GM23338 (cell line): ENCODE measurements around the gene ACTR10. TPM values are rescaled to one million over a fixed set of nuclear protein-coding genes. Genes with fewer than 3 reads are reported as not detected.

ENCODE experiments used
- ATAC-seq: fragments of 200-7000 bp; cut with Tn5 transposase; 3 replicates; pipeline ENCODE4 v1.9.1; 2020
- DNase-seq: peaks from one replicate; pipeline ENCODE4 v3.0.0-alpha.2; 2015; ENCODE audit warnings: low spot score
- H2AFZ ChIP-seq: fragments of 200-600 bp; sonication (generic); 2 replicates; pipeline ENCODE4 v1.8.0; 2016; ENCODE audit warnings: antibody characterized with exemption, mild to moderate bottlenecking, moderate library complexity
- H3F3A ChIP-seq: fragments of 200-600 bp; sonication (generic); replicated peaks from 2 replicates; pipeline ENCODE4 v1.8.0; 2017; ENCODE audit warnings: antibody characterized with exemption, mixed run types, low read depth
- H3K27ac ChIP-seq: fragments of 200-600 bp; sonication (generic); 2 replicates; pipeline ENCODE4 v1.6.1; 2016; ENCODE audit warnings: low read depth
- H3K27me3 ChIP-seq: fragments of 200-600 bp; sonication (generic); 2 replicates; pipeline ENCODE4 v1.8.0; 2016; ENCODE audit warnings: mild to moderate bottlenecking, mixed run types, moderate library complexity; ENCODE audit not compliant: insufficient read depth
- H3K36me3 ChIP-seq: fragments of 200-600 bp; sonication (generic); 2 replicates; pipeline ENCODE4 v1.8.0; 2016; ENCODE audit warnings: mild to moderate bottlenecking; ENCODE audit not compliant: insufficient read depth
- H3K4me1 ChIP-seq: fragments of 200-600 bp; sonication (generic); 2 replicates; pipeline ENCODE4 v1.8.0; 2016; ENCODE audit warnings: mild to moderate bottlenecking, moderate library complexity; ENCODE audit not compliant: insufficient read depth
- H3K4me2 ChIP-seq: fragments of 200-600 bp; sonication (generic); 2 replicates; pipeline ENCODE4 v1.7.1; 2017; ENCODE audit warnings: mixed run types
- H3K4me3 ChIP-seq: fragments of 200-600 bp; sonication (generic); 2 replicates; pipeline ENCODE4 v1.6.1; 2016; ENCODE audit warnings: mixed run types
- H3K79me2 ChIP-seq: fragments of 200-600 bp; sonication (generic); replicated peaks from 2 replicates; pipeline ENCODE4 v1.8.0; 2017; ENCODE audit warnings: mild to moderate bottlenecking; ENCODE audit not compliant: insufficient read depth
- H3K9me2 ChIP-seq: fragments of 200-600 bp; sonication (generic); 2 replicates; pipeline ENCODE4 v1.8.0; 2017; ENCODE audit not compliant: insufficient read depth
- H4K20me1 ChIP-seq: fragments of 200-600 bp; sonication (generic); replicated peaks from 2 replicates; pipeline ENCODE4 v1.8.0; 2017; ENCODE audit warnings: mild to moderate bottlenecking; ENCODE audit not compliant: insufficient read depth
- H3K27ac Mint-ChIP-seq: 2 replicates; pipeline ENCODE4 v1.8.0; 2020; ENCODE audit warnings: inconsistent platforms, mild to moderate bottlenecking, moderate library complexity, mixed read lengths
- H3K27me3 Mint-ChIP-seq: 3 replicates; pipeline ENCODE4 v1.8.0; 2022; ENCODE audit warnings: low read depth, mild to moderate bottlenecking, moderate library complexity, mixed read lengths, inconsistent platforms; ENCODE audit not compliant: insufficient read depth, poor library complexity
- H3K36me3 Mint-ChIP-seq: 3 replicates; pipeline ENCODE4 v1.8.0; 2021; ENCODE audit warnings: low read depth, mild to moderate bottlenecking, inconsistent platforms, moderate library complexity, mixed read lengths
- H3K4me1 Mint-ChIP-seq: 3 replicates; pipeline ENCODE4 v1.8.0; 2020; ENCODE audit warnings: mild to moderate bottlenecking, inconsistent platforms, mixed read lengths
- H3K4me3 Mint-ChIP-seq: 3 replicates; pipeline ENCODE4 v1.8.0; 2021; ENCODE audit warnings: moderate library complexity, mild to moderate bottlenecking, inconsistent platforms, mixed read lengths
- H3K9me3 Mint-ChIP-seq: 3 replicates; pipeline ENCODE4 v1.8.0; 2020; ENCODE audit warnings: moderate library complexity, mild to moderate bottlenecking, inconsistent platforms, mixed read lengths
- ETS1 ChIP-seq: IDR thresholded peaks from 2 replicates; pipeline ENCODE4 v1.6.1; 2016; ENCODE audit warnings: antibody characterized with exemption
- JUNB ChIP-seq: IDR thresholded peaks from one replicate; pipeline ENCODE4 v1.6.1; 2016; ENCODE audit warnings: antibody characterized with exemption; ENCODE audit not compliant: unreplicated experiment
- NANOG ChIP-seq: IDR thresholded peaks from 2 replicates; pipeline ENCODE4 v1.6.1; 2016; ENCODE audit warnings: antibody characterized with exemption, borderline replicate concordance
- ZNF331 ChIP-seq: fragments of 250-450 bp; sonication (Bioruptor Pico); IDR thresholded peaks from 2 replicates; pipeline ENCODE4 v1.5.0; 2020; ENCODE audit warnings: low read depth, mild to moderate bottlenecking, moderate library complexity
- ZNF462 ChIP-seq: fragments of 250-450 bp; sonication (Bioruptor Pico); IDR thresholded peaks from 2 replicates; pipeline ENCODE4 v1.5.0; 2020; ENCODE audit warnings: mild to moderate bottlenecking, moderate library complexity
- polyA plus RNA-seq: library from polyadenylated mRNA; unstranded; fragments of >200 nt; fragmentation: Nextera tagmentation; extraction: Ambion mirVana; gene quantifications from 2 replicates; pipeline ENCODE4 v1.2.1, GENCODE V29; 2016
- total RNA-seq: library from RNA; depleted of rRNA; stranded (reverse); fragments of >200 nt; shearing (Covaris generic); gene quantifications from 2 replicates; pipeline ENCODE4 v1.2.3, GENCODE V29; 2014
- TF ChIP-seq, protein P1 (sequence below): IDR thresholded peaks from one replicate; pipeline ENCODE4 v1.6.1; 2018; ENCODE audit warnings: antibody characterized with exemption; ENCODE audit not compliant: unreplicated experiment
- TF ChIP-seq, protein P2 (sequence below), 2 experiments: fragments of 200-600 bp in 1 of 2; sonication (generic) in 1 of 2; conservative IDR thresholded peaks; 2 replicates each; pipeline versions ENCODE4 v1.5.1 to v1.6.1; 2016 to 2017; ENCODE audit warnings: antibody characterized with exemption in 2 of 2, low read depth in 2 of 2, mild to moderate bottlenecking in 2 of 2, moderate library complexity in 1 of 2

ACTR10 gene
- total and polyA plus RNA-seq, 2 experiments from 2014 or later: 30.8 to 50.2 TPM

DNA sequence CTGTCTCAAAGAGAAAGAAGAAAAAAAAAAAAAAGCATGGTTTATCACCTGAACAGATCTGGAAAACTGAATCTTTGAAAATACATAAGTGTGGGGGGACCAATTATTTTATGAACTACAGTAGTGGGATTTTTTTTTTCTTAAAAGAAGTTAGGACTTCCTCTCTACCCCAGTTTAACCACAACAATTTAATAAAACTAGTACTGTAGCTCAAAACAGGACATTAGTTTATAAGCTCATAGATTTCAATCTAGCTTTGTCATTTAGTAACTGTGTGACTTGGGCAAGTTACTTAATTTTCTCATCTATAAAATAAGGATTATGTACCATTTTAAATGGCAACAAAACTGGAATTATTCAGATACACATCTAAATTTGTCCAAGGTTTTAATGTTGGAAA is 74.9 kb downstream of the ACTR10 start:
- no peaks in the 10 kb centered on the region for H3K4me1 ChIP-seq
- H3K27ac Mint-ChIP-seq: no peak overlapping the region; the same call in 1 of the 2 replicates
- H3K4me3 Mint-ChIP-seq: no peak overlapping the region
- no peak overlapping the region for H2AFZ ChIP-seq
- peaks cover 17% of the 10 kb centered on the region; the same call in 1 of the 2 replicates for H4K20me1 ChIP-seq
- peaks cover 60% of the 10 kb centered on the region for H3K36me3 Mint-ChIP-seq
- no peak for DNase-seq
- no peaks in the 10 kb centered on the region for H3K4me1 Mint-ChIP-seq
- H3K79me2 ChIP-seq: peaks cover 66% of the 10 kb centered on the region
- H3F3A ChIP-seq: peaks cover 8% of the 10 kb centered on the region
- no peaks in the 10 kb centered on the region for H3K27me3 ChIP-seq
- no peak for ATAC-seq
- TF ChIP-seq ETS1 (no peak), ZNF462 (no peak), ZNF331 (no peak), NANOG (no peak), JUNB (no peak)
- TF ChIP-seq, protein P1, sequence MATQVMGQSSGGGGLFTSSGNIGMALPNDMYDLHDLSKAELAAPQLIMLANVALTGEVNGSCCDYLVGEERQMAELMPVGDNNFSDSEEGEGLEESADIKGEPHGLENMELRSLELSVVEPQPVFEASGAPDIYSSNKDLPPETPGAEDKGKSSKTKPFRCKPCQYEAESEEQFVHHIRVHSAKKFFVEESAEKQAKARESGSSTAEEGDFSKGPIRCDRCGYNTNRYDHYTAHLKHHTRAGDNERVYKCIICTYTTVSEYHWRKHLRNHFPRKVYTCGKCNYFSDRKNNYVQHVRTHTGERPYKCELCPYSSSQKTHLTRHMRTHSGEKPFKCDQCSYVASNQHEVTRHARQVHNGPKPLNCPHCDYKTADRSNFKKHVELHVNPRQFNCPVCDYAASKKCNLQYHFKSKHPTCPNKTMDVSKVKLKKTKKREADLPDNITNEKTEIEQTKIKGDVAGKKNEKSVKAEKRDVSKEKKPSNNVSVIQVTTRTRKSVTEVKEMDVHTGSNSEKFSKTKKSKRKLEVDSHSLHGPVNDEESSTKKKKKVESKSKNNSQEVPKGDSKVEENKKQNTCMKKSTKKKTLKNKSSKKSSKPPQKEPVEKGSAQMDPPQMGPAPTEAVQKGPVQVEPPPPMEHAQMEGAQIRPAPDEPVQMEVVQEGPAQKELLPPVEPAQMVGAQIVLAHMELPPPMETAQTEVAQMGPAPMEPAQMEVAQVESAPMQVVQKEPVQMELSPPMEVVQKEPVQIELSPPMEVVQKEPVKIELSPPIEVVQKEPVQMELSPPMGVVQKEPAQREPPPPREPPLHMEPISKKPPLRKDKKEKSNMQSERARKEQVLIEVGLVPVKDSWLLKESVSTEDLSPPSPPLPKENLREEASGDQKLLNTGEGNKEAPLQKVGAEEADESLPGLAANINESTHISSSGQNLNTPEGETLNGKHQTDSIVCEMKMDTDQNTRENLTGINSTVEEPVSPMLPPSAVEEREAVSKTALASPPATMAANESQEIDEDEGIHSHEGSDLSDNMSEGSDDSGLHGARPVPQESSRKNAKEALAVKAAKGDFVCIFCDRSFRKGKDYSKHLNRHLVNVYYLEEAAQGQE: no peak
- TF ChIP-seq, protein P2, sequence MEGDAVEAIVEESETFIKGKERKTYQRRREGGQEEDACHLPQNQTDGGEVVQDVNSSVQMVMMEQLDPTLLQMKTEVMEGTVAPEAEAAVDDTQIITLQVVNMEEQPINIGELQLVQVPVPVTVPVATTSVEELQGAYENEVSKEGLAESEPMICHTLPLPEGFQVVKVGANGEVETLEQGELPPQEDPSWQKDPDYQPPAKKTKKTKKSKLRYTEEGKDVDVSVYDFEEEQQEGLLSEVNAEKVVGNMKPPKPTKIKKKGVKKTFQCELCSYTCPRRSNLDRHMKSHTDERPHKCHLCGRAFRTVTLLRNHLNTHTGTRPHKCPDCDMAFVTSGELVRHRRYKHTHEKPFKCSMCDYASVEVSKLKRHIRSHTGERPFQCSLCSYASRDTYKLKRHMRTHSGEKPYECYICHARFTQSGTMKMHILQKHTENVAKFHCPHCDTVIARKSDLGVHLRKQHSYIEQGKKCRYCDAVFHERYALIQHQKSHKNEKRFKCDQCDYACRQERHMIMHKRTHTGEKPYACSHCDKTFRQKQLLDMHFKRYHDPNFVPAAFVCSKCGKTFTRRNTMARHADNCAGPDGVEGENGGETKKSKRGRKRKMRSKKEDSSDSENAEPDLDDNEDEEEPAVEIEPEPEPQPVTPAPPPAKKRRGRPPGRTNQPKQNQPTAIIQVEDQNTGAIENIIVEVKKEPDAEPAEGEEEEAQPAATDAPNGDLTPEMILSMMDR (conservative IDR thresholded peaks at IDR 0.05; ENCODE audit: low read depth in 2 of 2): no peak
- H3K36me3 ChIP-seq: peaks cover 29% of the 10 kb centered on the region; the same call in 1 of the 2 replicates
- no peaks in the 10 kb centered on the region for H3K9me2 ChIP-seq
- no peak overlapping the region for H3K4me2 ChIP-seq
- no peaks in the 10 kb centered on the region for H3K9me3 Mint-ChIP-seq
- no peak overlapping the region for H3K4me3 ChIP-seq
- peaks cover under 1% of the 10 kb centered on the region for H3K27me3 Mint-ChIP-seq
- H3K27ac ChIP-seq: peak overlapping the region; percentile 41
